Tibial nerve (tissue), 4 donors: ENCODE data around the gene GFPT2. TPM values are rescaled to one million over a fixed set of nuclear protein-coding genes. Genes with fewer than 3 reads are reported as not detected.

Experiments
- DNase-seq, 2 donors: peaks; one replicate each; pipeline ENCODE4 v3.0.0-alpha.2; 2019; ENCODE audit warnings: low spot score in 2 of 2
- H3K27ac ChIP-seq, 4 donors: fragments of 200-600 bp; sonication (generic) in 3 of 4; one replicate each; pipeline ENCODE4 v1.5.1; 2017 to 2019; ENCODE audit warnings: mild to moderate bottlenecking in 1 of 4
- H3K27me3 ChIP-seq, 2 donors: fragments of 200-600 bp; sonication (generic) in 1 of 2; one replicate each; pipeline versions ENCODE4 v1.5.1 to v1.6.0; 2017 to 2019
- H3K36me3 ChIP-seq, 3 donors: fragments of 200-600 bp; sonication (generic); one replicate each; pipeline ENCODE4 v1.5.1; 2018 to 2019
- H3K4me1 ChIP-seq, 4 donors: fragments of 200-600 bp; sonication (generic) in 3 of 4; one replicate each; pipeline ENCODE4 v1.5.1; 2017 to 2019
- H3K4me3 ChIP-seq, 4 donors: fragments of 200-600 bp; sonication (generic) in 3 of 4; one replicate each; pipeline ENCODE4 v1.5.1; 2017 to 2019; ENCODE audit warnings: mild to moderate bottlenecking in 1 of 4, moderate library complexity in 1 of 4
- H3K9me3 ChIP-seq, 4 donors: fragments of 200-600 bp; sonication (generic) in 3 of 4; one replicate each; pipeline ENCODE4 v1.5.1; 2017 to 2019
- CTCF ChIP-seq, 5 experiments: fragments of 200-600 bp in 3 of 5; fragments of 450-650 bp in 2 of 5; sonication (generic) in 3 of 5; IDR thresholded peaks; one replicate each; pipeline ENCODE4 v1.5.1; 2016 to 2019; ENCODE audit warnings: antibody characterized with exemption in 5 of 5, mild to moderate bottlenecking in 3 of 5, moderate library complexity in 2 of 5
- EP300 ChIP-seq, 2 donors: sonication (generic); formaldehyde crosslinking; IDR thresholded peaks; one replicate each; pipeline ENCODE4 v1.6.1; 2017; ENCODE audit warnings: antibody characterized with exemption in 2 of 2, mild to moderate bottlenecking in 1 of 2
- POLR2A ChIP-seq, 2 donors: fragments of 450-650 bp; IDR thresholded peaks; one replicate each; pipeline ENCODE4 v1.6.1; 2017; ENCODE audit warnings: antibody characterized with exemption in 2 of 2, mild to moderate bottlenecking in 2 of 2, moderate library complexity in 2 of 2
- WGBS, 2 donors: methylation state at CpG; one replicate each; pipeline ENCODE4 v1.1.5; 2018; 5-methylcytosine and 5-hydroxymethylcytosine counted together
- total RNA-seq, 4 donors: library from RNA; depleted of rRNA; stranded (reverse); fragments of >200 nt; gene quantifications; one replicate each; pipeline ENCODE4 v1.1.0, GENCODE V29; 2016

GFPT2 gene
- total RNA-seq, 4 donors from 2014 or later: 36.1 to 64.5 (median 49.2) TPM

GRCh38 chr5:180316586-180316985 is 36.5 kb downstream of the GFPT2 start:
- Histone ChIP-seq H3K36me3 (peaks cover 0 to 82% (median 0%) of the 10 kb centered on the region in 3 donors), H3K27me3 (no peaks in the 10 kb centered on the region), H3K4me1 (no peaks in the 10 kb centered on the region), H3K4me3 (no peak overlapping the region), H3K9me3 (no peaks in the 10 kb centered on the region), H3K27ac (no peak overlapping the region)
- no peak for TF ChIP-seq POLR2A (IDR thresholded peaks at IDR 0.05)
- TF ChIP-seq EP300 (IDR thresholded peaks at IDR 0.05): no peak
- TF ChIP-seq CTCF (IDR thresholded peaks at IDR 0.05): no peak
- no peak for DNase-seq
- WGBS, 2 donors: 91 to 95% methylated on average over 20 of the region's 20 CpGs

GRCh38 chr5:180315762-180316212 is 37.3 kb downstream of the GFPT2 start:
- H3K27ac ChIP-seq: no peak overlapping the region
- H3K9me3 ChIP-seq: no peaks in the 10 kb centered on the region
- H3K36me3 ChIP-seq: peaks cover 0 to 85% (median 0%) of the 10 kb centered on the region in 3 donors
- H3K4me1 ChIP-seq: no peaks in the 10 kb centered on the region
- H3K4me3 ChIP-seq: no peak overlapping the region
- no peaks in the 10 kb centered on the region for H3K27me3 ChIP-seq
- peak; percentile 33 to 62 for DNase-seq
- TF ChIP-seq EP300 (IDR thresholded peaks at IDR 0.05) (no peak), CTCF (IDR thresholded peaks at IDR 0.05) (peak; percentile 75 to 92 (median 82)), POLR2A (IDR thresholded peaks at IDR 0.05) (no peak)
- WGBS, 2 donors: 68 to 69% methylated on average over 9 of the region's 9 CpGs

GRCh38 chr5:180313677-180314505 is 39.2 kb downstream of the GFPT2 start:
- no peaks in the 10 kb centered on the region for H3K27me3 ChIP-seq
- H3K36me3 ChIP-seq: peaks cover 0 to 82% (median 0%) of the 10 kb centered on the region in 3 donors
- DNase-seq: no peak
- H3K4me3 ChIP-seq: no peak overlapping the region
- no peak for TF ChIP-seq CTCF (IDR thresholded peaks at IDR 0.05)
- no peak for TF ChIP-seq EP300 (IDR thresholded peaks at IDR 0.05)
- no peak for TF ChIP-seq POLR2A (IDR thresholded peaks at IDR 0.05)
- no peaks in the 10 kb centered on the region for H3K9me3 ChIP-seq
- WGBS, 2 donors: 94 to 95% methylated on average over 50 of the region's 50 CpGs
- H3K27ac ChIP-seq: no peak overlapping the region
- H3K4me1 ChIP-seq: no peaks in the 10 kb centered on the region

GRCh38 chr5:180311216-180311615 is 41.9 kb downstream of the GFPT2 start:
- no peak overlapping the region for H3K27ac ChIP-seq
- no peaks in the 10 kb centered on the region for H3K9me3 ChIP-seq
- H3K4me1 ChIP-seq: no peaks in the 10 kb centered on the region
- H3K27me3 ChIP-seq: no peaks in the 10 kb centered on the region
- H3K36me3 ChIP-seq: peaks cover 0 to 84% (median 0%) of the 10 kb centered on the region in 3 donors
- TF ChIP-seq CTCF (IDR thresholded peaks at IDR 0.05) (no peak), POLR2A (IDR thresholded peaks at IDR 0.05) (no peak), EP300 (IDR thresholded peaks at IDR 0.05) (no peak)
- WGBS, 2 donors: 90 to 92% methylated on average over 10 to 11 of the region's 11 CpGs
- no peak for DNase-seq
- H3K4me3 ChIP-seq: no peak overlapping the region

- Histone ChIP-seq H3K27me3 (no peaks in the 10 kb centered on the region), H3K27ac (no peak overlapping the region), H3K4me1 (no peaks in the 10 kb centered on the region), H3K36me3 (peaks cover 0 to 86% (median 0%) of the 10 kb centered on the region in 3 donors), H3K9me3 (no peaks in the 10 kb centered on the region), H3K4me3 (no peak overlapping the region)
- no peak for DNase-seq
- WGBS, 2 donors: 88 to 96% methylated on average over 3 to 5 of the region's 8 CpGs
- TF ChIP-seq EP300 (IDR thresholded peaks at IDR 0.05) (no peak), POLR2A (IDR thresholded peaks at IDR 0.05) (no peak), CTCF (IDR thresholded peaks at IDR 0.05) (no peak)
Observed at GRCh38 chr5:180306796-180307195, 46.3 kb downstream of the GFPT2 start.
